OCI-LY7 (cell line): ENCODE measurements around the gene MIS18BP1. TPM values are rescaled to one million over a fixed set of nuclear protein-coding genes. Genes with fewer than 3 reads are reported as not detected.

Experiments used
- BruUV-seq: library from RNA; stranded (reverse); fragments of 400-500 nt; replicated peaks from 2 replicates; lab custom pipeline; 2021; lab: Mats Ljungman, UMichigan
- CTCF ChIA-PET: fragments of 300-600 bp; sonication (Branson Sonifier 250); formaldehyde crosslinking; loops from one replicate; lab custom pipeline; 2022; ENCODE audit warnings: antibody characterized with exemption; ENCODE audit not compliant: unreplicated experiment; lab: Charles Lee
- POLR2A ChIA-PET: fragments of 300-600 bp; sonication (Branson Sonifier 250); formaldehyde crosslinking; loops from one replicate; lab custom pipeline; 2022; ENCODE audit warnings: antibody characterized with exemption; lab: Charles Lee
- DNase-seq: peaks from one replicate; pipeline ENCODE4 v3.0.0-alpha.2; 2015; ENCODE audit warnings: low spot score
- H2AFZ ChIP-seq: fragments of 200-600 bp; sonication (generic), shearing (Covaris generic); 2 replicates; pipeline ENCODE4 v1.6.1; 2014; ENCODE audit warnings: mild to moderate bottlenecking, antibody characterized with exemption, low read length, moderate library complexity
- H3K27ac ChIP-seq: fragments of 200-600 bp; sonication (generic); 2 replicates; pipeline ENCODE4 v1.5.1; 2014; ENCODE audit warnings: mixed run types, low read depth, mild to moderate bottlenecking, moderate library complexity, low read length, inconsistent platforms; ENCODE audit not compliant: poor library complexity, severe bottlenecking
- H3K36me3 ChIP-seq: fragments of 200-600 bp; sonication (generic); 2 replicates; pipeline ENCODE4 v1.6.1; 2014; ENCODE audit warnings: mild to moderate bottlenecking, antibody characterized with exemption, low read length, moderate library complexity, mixed read lengths; ENCODE audit not compliant: insufficient read depth
- H3K4me1 ChIP-seq: fragments of 200-600 bp; sonication (generic); 2 replicates; pipeline ENCODE4 v1.5.1; 2014; ENCODE audit warnings: mild to moderate bottlenecking, low read length; ENCODE audit not compliant: insufficient read depth, poor library complexity, severe bottlenecking
- H3K4me2 ChIP-seq: fragments of 200-600 bp; sonication (generic); 2 replicates; pipeline ENCODE4 v1.6.1; 2014; ENCODE audit warnings: mild to moderate bottlenecking, low read length
- H3K4me3 ChIP-seq: fragments of 200-600 bp; sonication (generic); 2 replicates; pipeline ENCODE4 v1.5.1; 2014; ENCODE audit warnings: mild to moderate bottlenecking, low read depth, low read length; ENCODE audit not compliant: poor library complexity, severe bottlenecking
- H3K79me2 ChIP-seq: fragments of 200-600 bp; sonication (generic); 2 replicates; pipeline ENCODE4 v1.6.1; 2016; ENCODE audit warnings: low read depth, mild to moderate bottlenecking, low read length, moderate library complexity, mixed read lengths; ENCODE audit not compliant: insufficient read depth
- H3K9me2 ChIP-seq: fragments of 200-600 bp; sonication (generic); 2 replicates; pipeline ENCODE4 v1.6.1; 2016; ENCODE audit warnings: mild to moderate bottlenecking, low read length, mixed read lengths; ENCODE audit not compliant: insufficient read depth
- H3K9me3 ChIP-seq: fragments of 200-600 bp; sonication (generic); 2 replicates; pipeline ENCODE4 v1.6.1; 2014; ENCODE audit warnings: mild to moderate bottlenecking, mixed run types, low read length, mixed read lengths
- H4K20me1 ChIP-seq: fragments of 200-600 bp; sonication (generic); 2 replicates; pipeline ENCODE4 v1.6.1; 2014; ENCODE audit warnings: mild to moderate bottlenecking, antibody characterized with exemption, low read length, moderate library complexity, mixed read lengths; ENCODE audit not compliant: insufficient read depth
- EZH2phosphoT487 ChIP-seq: fragments of 200-600 bp; sonication (generic); IDR thresholded peaks from 2 replicates; pipeline ENCODE4 v1.6.1; 2018; ENCODE audit warnings: low read depth, borderline replicate concordance, mild to moderate bottlenecking, mixed run types, antibody characterized with exemption, low read length, moderate library complexity, mixed read lengths
- intact Hi-C: fragments of 100-400 bp; cut with micrococcal nuclease; formaldehyde crosslinking; loops from one replicate; pipeline ENCODE4 v1.10.0; 2022; ENCODE audit not compliant: unreplicated experiment
- total RNA-seq, 2 experiments: library from RNA; depleted of rRNA in 1 of 2; stranded (reverse); fragments of >200 nt in 1 of 2; shearing (Covaris generic) in 1 of 2; gene quantifications; 2 replicates each; pipeline ENCODE4 v1.2.3, GENCODE V29; 2014 to 2022
- TF ChIP-seq, protein P1 (sequence below): fragments of 200-600 bp; sonication (generic); conservative IDR thresholded peaks from 2 replicates; pipeline ENCODE4 v1.5.1; 2014; ENCODE audit warnings: mild to moderate bottlenecking, antibody characterized with exemption, low read length, moderate library complexity, mixed read lengths

Gene MIS18BP1
- total RNA-seq, 2 experiments from 2014 or later = 99.2 to 103 TPM

DNA sequence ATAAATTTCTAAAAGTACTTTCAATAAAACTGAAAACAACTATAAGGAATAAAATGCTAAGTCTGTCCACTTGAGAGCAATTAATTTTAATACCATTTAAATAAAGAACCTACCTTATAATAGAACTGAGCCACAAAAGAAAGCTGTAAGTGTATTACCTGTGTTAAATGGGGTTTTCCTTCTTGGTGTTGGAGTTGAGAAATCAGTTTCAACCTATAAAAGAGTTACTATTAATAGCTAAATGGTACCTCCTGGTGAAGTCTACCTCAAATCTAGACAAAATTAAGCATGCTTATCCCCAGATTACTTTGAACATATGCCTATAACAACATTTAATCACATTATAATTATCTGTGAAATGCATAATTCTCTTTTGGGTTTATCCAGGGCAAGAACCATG is 48.8 kb downstream of the MIS18BP1 start:
- H3K4me2 ChIP-seq = no peak overlapping the region
- no peak overlapping the region for H3K27ac ChIP-seq
- no peaks in the 10 kb centered on the region for H3K4me1 ChIP-seq
- H3K36me3 ChIP-seq = peaks cover 89% of the 10 kb centered on the region
- H4K20me1 ChIP-seq = no peaks in the 10 kb centered on the region
- CTCF ChIA-PET = no interaction called here
- no peak for DNase-seq
- no peaks in the 10 kb centered on the region for H3K9me3 ChIP-seq
- H2AFZ ChIP-seq = no peak overlapping the region
- no peaks in the 10 kb centered on the region for H3K79me2 ChIP-seq
- POLR2A ChIA-PET = interaction anchor here (0.6 to 1.1 kb wide), 2 partner anchors 12 to 20 kb away, joined by 3 to 4 read pairs; no protein-coding TSS in a partner anchor
- no peak overlapping the region for H3K4me3 ChIP-seq
- intact Hi-C loops = no loop called here
- no peak for TF ChIP-seq EZH2phosphoT487
- TF ChIP-seq, protein P1, sequence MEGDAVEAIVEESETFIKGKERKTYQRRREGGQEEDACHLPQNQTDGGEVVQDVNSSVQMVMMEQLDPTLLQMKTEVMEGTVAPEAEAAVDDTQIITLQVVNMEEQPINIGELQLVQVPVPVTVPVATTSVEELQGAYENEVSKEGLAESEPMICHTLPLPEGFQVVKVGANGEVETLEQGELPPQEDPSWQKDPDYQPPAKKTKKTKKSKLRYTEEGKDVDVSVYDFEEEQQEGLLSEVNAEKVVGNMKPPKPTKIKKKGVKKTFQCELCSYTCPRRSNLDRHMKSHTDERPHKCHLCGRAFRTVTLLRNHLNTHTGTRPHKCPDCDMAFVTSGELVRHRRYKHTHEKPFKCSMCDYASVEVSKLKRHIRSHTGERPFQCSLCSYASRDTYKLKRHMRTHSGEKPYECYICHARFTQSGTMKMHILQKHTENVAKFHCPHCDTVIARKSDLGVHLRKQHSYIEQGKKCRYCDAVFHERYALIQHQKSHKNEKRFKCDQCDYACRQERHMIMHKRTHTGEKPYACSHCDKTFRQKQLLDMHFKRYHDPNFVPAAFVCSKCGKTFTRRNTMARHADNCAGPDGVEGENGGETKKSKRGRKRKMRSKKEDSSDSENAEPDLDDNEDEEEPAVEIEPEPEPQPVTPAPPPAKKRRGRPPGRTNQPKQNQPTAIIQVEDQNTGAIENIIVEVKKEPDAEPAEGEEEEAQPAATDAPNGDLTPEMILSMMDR = no peak
- no peaks in the 10 kb centered on the region for H3K9me2 ChIP-seq
- BruUV-seq = TSS peak; percentile 21

DNA sequence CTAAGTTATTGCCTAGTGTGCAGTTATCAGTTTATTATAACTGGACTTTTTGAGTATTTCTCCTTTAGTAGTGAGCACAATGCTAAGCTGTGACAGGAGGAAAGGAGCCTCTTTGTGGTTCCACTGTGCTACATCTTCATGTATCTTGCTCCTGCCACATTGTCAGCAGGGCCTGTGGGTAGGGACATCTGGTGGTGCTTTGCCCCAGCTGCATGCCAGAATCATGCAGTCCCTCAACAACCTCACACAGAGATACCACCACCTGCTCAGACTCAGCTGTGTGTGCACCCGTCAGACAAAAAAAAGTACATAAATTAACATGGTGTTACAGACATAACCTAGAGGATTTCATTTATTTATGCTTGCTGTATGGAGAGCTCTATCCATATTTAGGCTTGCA is 51.1 kb downstream of the MIS18BP1 start:
- Histone ChIP-seq H3K9me3 (no peaks in the 10 kb centered on the region), H3K9me2 (no peaks in the 10 kb centered on the region), H3K36me3 (peaks cover 76% of the 10 kb centered on the region), H4K20me1 (no peaks in the 10 kb centered on the region), H3K4me1 (no peaks in the 10 kb centered on the region), H3K27ac (no peak overlapping the region), H3K4me2 (no peak overlapping the region), H3K79me2 (no peaks in the 10 kb centered on the region), H3K4me3 (no peak overlapping the region), H2AFZ (no peak overlapping the region)
- TF ChIP-seq, protein P1 = peak; percentile 62
- no peak for TF ChIP-seq EZH2phosphoT487
- peak; percentile 55 for DNase-seq
- POLR2A ChIA-PET = interaction anchor here (1.0 to 2.7 kb wide), 2 partner anchors 9 to 25 kb away, joined by 4 to 10 read pairs; no protein-coding TSS in a partner anchor
- CTCF ChIA-PET = no interaction called here
- intact Hi-C loops = no loop called here
- no TSS peak for BruUV-seq

DNA sequence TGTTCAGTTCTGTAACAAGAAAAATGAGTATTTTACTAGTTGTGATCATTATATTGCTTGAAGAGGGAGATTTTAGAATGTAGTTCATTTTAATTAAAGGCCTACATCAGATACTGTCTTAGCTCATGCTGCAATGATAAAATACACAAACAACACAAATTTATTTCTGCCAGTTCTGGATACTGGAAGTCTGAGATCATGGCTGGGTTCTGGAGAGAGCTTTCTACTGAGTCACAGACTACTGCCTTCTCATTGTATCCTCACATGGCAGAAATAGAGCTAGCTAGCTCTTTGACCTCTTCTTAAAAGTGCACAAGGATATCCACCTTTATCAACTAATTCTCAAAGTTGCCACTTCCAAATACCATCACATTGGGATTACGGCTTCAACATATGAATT is 53.8 kb downstream of the MIS18BP1 start:
- CTCF ChIA-PET = no interaction called here
- POLR2A ChIA-PET = interaction anchor here (0.7 to 2.7 kb wide), 4 partner anchors 27 to 1711 kb away, joined by 3 to 10 read pairs (median 4); no protein-coding TSS in a partner anchor
- no peaks in the 10 kb centered on the region for H3K9me3 ChIP-seq
- H3K9me2 ChIP-seq = no peaks in the 10 kb centered on the region
- no peak overlapping the region for H3K27ac ChIP-seq
- H3K36me3 ChIP-seq = peaks cover 66% of the 10 kb centered on the region
- H3K4me1 ChIP-seq = no peaks in the 10 kb centered on the region
- no peaks in the 10 kb centered on the region for H3K79me2 ChIP-seq
- no peak for DNase-seq
- H3K4me3 ChIP-seq = no peak overlapping the region
- no peak overlapping the region for H3K4me2 ChIP-seq
- intact Hi-C loops = no loop called here
- H2AFZ ChIP-seq = no peak overlapping the region
- no peaks in the 10 kb centered on the region for H4K20me1 ChIP-seq
- TF ChIP-seq, protein P1 = no peak
- no TSS peak for BruUV-seq
